A549 (cell line): ENCODE measurements around the gene PROCR.

Experiments used
- CTCF ChIP-seq: fragments of >200 bp; sonication (Bioruptor Twin); formaldehyde crosslinking; IDR thresholded peaks from 3 replicates; pipeline ENCODE4 v1.5.1; 2016
- PBX3 ChIP-seq: IDR thresholded peaks from 2 replicates; pipeline ENCODE4 v1.6.1; 2012
- RCOR1 ChIP-seq: fragments of 150-350 bp; IDR thresholded peaks from 2 replicates; pipeline ENCODE4 v1.6.1; 2014; ENCODE audit warnings: antibody characterized with exemption, low read length, low read depth
- TF ChIP-seq, protein P1 (sequence below): fragments of 450-650 bp; IDR thresholded peaks from 2 replicates; pipeline ENCODE4 v1.6.1; 2014; ENCODE audit warnings: antibody characterized with exemption

- TF ChIP-seq RCOR1 (no peak), CTCF (no peak), PBX3 (no peak)
- TF ChIP-seq, protein P1, sequence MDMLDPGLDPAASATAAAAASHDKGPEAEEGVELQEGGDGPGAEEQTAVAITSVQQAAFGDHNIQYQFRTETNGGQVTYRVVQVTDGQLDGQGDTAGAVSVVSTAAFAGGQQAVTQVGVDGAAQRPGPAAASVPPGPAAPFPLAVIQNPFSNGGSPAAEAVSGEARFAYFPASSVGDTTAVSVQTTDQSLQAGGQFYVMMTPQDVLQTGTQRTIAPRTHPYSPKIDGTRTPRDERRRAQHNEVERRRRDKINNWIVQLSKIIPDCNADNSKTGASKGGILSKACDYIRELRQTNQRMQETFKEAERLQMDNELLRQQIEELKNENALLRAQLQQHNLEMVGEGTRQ: no peak
Observed at GRCh38 chr20:35134880-35135279, 37.0 kb upstream of the PROCR start.
